Activated T-cell treated with anti-CD3 and anti-CD28 coated beads, Interleukin-2, amount 50 U/mL, for 72 hours (primary cell): Measurements from ENCODE around the gene S100A6. TPM values are rescaled to one million over a fixed set of nuclear protein-coding genes. Genes with fewer than 3 reads are reported as not detected.

ENCODE experiments used
- ATAC-seq, 2 donors: fragments of 150-1000 bp; cut with Tn5 transposase; replicated peaks in 1 of 2; 2 replicates each; pipeline ENCODE4 v1.10.0; 2021; ENCODE audit warnings: moderate library complexity in 2 of 2, mild to moderate bottlenecking in 1 of 2
- DNase-seq, 2 donors: peaks; one replicate each; pipeline ENCODE4 v3.0.0; 2021 to 2022; ENCODE audit warnings: mixed read lengths in 1 of 2
- H3K27ac Mint-ChIP-seq: one replicate; pipeline ENCODE4 v1.8.0; 2022; ENCODE audit warnings: mild to moderate bottlenecking, moderate library complexity, mixed read lengths
- H3K27me3 Mint-ChIP-seq: one replicate; pipeline ENCODE4 v1.8.0; 2022; ENCODE audit warnings: low read depth, mixed read lengths
- H3K36me3 Mint-ChIP-seq, 2 donors: one replicate each; pipeline ENCODE4 v1.8.0; 2022; ENCODE audit warnings: mixed read lengths in 2 of 2, mild to moderate bottlenecking in 1 of 2; ENCODE audit not compliant: insufficient read depth in 2 of 2
- H3K4me1 Mint-ChIP-seq: one replicate; pipeline ENCODE4 v1.8.0; 2022; ENCODE audit warnings: low read depth, mixed read lengths
- H3K4me3 Mint-ChIP-seq, 2 donors: one replicate each; pipeline ENCODE4 v1.8.0; 2022; ENCODE audit warnings: mild to moderate bottlenecking in 2 of 2, mixed read lengths in 2 of 2, moderate library complexity in 2 of 2
- H3K9me3 Mint-ChIP-seq, 2 donors: one replicate each; pipeline ENCODE4 v1.8.0; 2022; ENCODE audit warnings: mixed read lengths in 2 of 2
- total RNA-seq, 2 donors: library from RNA; stranded (reverse); gene quantifications; one replicate each; pipeline ENCODE4 v1.2.3, GENCODE V29; 2022

The S100A6 gene
- total RNA-seq, 2 donors from 2014 or later = 219 to 358 TPM

- peak; percentile 66 to 70 for ATAC-seq
- Mint-ChIP-seq H3K27me3 (no peaks in the 10 kb centered on the region), H3K9me3 (no peaks in the 10 kb centered on the region), H3K27ac (peak overlapping the region; percentile 33), H3K4me3 (no peak overlapping the region), H3K4me1 (peaks cover 11% of the 10 kb centered on the region), H3K36me3 (no peaks in the 10 kb centered on the region)
- peak; percentile 72 to 76 for DNase-seq
Observed at GRCh38 chr1:153509729-153510354, 25.9 kb downstream of the S100A6 start.

DNA sequence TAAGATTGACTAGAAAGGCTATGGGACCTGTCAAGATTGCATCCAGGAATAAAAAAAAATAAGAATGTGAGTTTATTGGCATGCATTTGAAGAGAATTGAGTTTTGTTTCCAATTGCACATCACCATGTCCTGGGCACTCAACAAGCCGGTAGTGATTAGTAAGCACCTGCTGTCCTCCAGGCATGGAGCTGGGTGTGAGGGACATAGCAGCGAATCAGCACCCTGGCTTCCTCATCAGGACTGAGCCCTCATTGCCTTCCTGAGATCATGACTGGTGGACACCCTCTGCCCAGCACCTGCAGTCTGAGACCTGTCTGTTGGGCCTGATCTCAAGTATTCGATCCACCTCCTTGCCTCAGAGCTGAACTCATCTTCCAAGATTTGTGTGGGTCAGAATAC lies 26.8 kb downstream of the S100A6 start:
- no peak for DNase-seq
- H3K36me3 Mint-ChIP-seq = no peaks in the 10 kb centered on the region
- H3K4me3 Mint-ChIP-seq = no peak overlapping the region
- no peak overlapping the region for H3K27ac Mint-ChIP-seq
- no peaks in the 10 kb centered on the region for H3K27me3 Mint-ChIP-seq
- ATAC-seq = no peak
- H3K4me1 Mint-ChIP-seq = peaks cover 11% of the 10 kb centered on the region
- no peaks in the 10 kb centered on the region for H3K9me3 Mint-ChIP-seq

- no peaks in the 10 kb centered on the region for H3K27me3 Mint-ChIP-seq
- ATAC-seq = no peak
- H3K4me1 Mint-ChIP-seq = peaks cover 11% of the 10 kb centered on the region
- no peak overlapping the region for H3K4me3 Mint-ChIP-seq
- H3K36me3 Mint-ChIP-seq = no peaks in the 10 kb centered on the region
- DNase-seq = no peak
- H3K9me3 Mint-ChIP-seq = no peaks in the 10 kb centered on the region
- H3K27ac Mint-ChIP-seq = no peak overlapping the region
Observed at GRCh38 chr1:153507926-153508583, 27.7 kb downstream of the S100A6 start.

DNA sequence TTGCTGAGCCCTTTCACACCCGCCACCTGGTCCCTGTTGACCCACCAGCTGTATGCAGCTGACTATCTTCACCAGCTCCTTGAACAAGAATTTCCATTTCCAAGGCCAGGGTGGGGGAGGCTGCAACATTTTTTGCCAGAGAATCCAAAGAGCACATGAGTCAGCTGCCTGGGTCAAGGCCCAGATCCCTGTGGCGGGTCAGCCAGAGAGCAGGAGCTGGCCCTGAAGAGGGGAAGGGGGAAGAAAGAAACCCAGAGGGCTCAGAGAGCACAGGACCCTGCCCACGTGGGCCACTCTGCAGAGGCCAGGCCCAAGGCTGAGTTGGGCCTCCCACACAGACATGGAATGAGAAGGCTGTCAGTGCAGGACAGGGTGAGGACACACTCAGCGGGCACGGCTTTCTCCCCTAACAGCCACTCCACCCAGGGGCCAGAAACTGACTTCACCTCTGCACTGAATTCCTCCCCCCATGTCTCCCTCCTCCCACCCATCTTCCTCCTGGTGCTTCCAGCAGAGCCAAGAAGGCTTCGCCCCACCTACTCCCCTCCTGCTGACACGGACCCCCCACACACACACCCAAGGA lies 28.9 kb downstream of the S100A6 start:
- no peak for ATAC-seq
- H3K9me3 Mint-ChIP-seq = no peaks in the 10 kb centered on the region
- no peak overlapping the region for H3K27ac Mint-ChIP-seq
- no peaks in the 10 kb centered on the region for H3K27me3 Mint-ChIP-seq
- no peak for DNase-seq
- H3K36me3 Mint-ChIP-seq = no peaks in the 10 kb centered on the region
- peaks cover 11% of the 10 kb centered on the region for H3K4me1 Mint-ChIP-seq
- no peak overlapping the region for H3K4me3 Mint-ChIP-seq

DNA sequence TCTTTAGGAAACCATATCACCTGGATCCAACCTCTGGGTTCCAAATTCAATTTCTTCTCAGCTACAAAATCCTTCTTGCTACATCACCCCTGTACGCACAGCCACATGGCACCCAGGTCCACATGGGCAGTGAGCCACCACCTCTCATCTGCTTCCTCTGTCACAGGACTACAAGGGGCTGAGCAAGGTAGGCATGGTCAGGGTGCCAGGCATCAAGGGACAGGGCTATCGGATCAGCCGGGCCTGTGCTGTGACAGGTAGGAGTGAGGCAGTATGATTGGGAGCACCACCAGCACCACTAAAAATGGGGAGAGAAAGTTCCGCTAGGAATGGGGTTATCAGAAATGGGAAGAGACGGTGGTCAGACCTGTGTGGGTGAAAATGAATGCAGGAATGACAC lies 29.4 kb downstream of the S100A6 start:
- no peak for DNase-seq
- H3K27me3 Mint-ChIP-seq = no peaks in the 10 kb centered on the region
- ATAC-seq = no peak
- no peak overlapping the region for H3K27ac Mint-ChIP-seq
- no peaks in the 10 kb centered on the region for H3K9me3 Mint-ChIP-seq
- H3K4me3 Mint-ChIP-seq = no peak overlapping the region
- H3K36me3 Mint-ChIP-seq = no peaks in the 10 kb centered on the region
- H3K4me1 Mint-ChIP-seq = peaks cover 8% of the 10 kb centered on the region

DNA sequence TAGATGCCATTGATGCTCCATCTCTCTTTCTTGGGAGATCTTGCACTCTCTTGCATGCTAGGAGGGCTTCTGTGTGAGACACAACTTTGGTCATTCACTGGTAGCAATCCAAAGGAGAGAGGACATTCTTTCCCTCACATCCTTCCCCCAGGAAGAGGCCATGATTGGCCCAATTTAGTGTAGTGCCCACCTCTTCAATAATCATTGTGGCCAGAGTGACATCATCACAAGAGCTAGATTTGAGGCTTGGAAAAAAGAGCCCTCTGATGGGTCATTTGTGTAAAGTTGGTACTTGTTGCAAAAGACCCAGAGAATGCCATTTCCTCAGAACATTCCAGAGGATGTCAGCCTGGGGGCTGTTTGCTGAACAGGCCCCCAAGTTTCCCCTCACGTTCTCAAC lies 30.2 kb downstream of the S100A6 start:
- no peak for ATAC-seq
- Mint-ChIP-seq H3K4me1 (peaks cover under 1% of the 10 kb centered on the region), H3K36me3 (no peaks in the 10 kb centered on the region)

DNA sequence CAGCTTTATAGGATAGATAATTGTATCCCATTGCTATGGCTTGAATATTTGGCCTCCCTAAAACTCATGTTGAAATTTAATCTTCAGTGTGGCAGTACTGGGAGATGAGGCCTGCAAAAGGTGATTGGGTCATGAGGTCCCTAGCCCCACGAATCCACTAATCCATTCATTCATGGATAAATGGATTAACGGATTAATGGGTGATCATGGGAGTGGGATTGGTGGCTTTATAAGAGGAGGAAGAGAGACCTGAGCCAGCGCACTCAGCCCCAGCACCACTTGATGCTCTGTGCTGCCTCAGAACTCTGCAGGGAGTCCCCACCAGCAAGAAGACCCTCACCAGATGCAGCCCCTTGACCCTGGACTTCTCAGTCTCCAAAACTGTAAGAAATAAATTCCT lies 32.0 kb downstream of the S100A6 start:
- no peaks in the 10 kb centered on the region for H3K9me3 Mint-ChIP-seq
- H3K4me1 Mint-ChIP-seq = no peaks in the 10 kb centered on the region
- H3K4me3 Mint-ChIP-seq = no peak overlapping the region
- no peak for DNase-seq
- no peaks in the 10 kb centered on the region for H3K36me3 Mint-ChIP-seq
- ATAC-seq = no peak
- H3K27me3 Mint-ChIP-seq = peaks cover 10% of the 10 kb centered on the region
- no peak overlapping the region for H3K27ac Mint-ChIP-seq

More for the DNA sequence above, 30.2 kb downstream of the S100A6 start:
- H3K9me3 Mint-ChIP-seq = no peaks in the 10 kb centered on the region
- H3K27ac Mint-ChIP-seq = no peak overlapping the region
- no peak for DNase-seq
- no peak overlapping the region for H3K4me3 Mint-ChIP-seq
- H3K27me3 Mint-ChIP-seq = no peaks in the 10 kb centered on the region

- Mint-ChIP-seq H3K4me1 (no peaks in the 10 kb centered on the region), H3K27me3 (peaks cover 25% of the 10 kb centered on the region), H3K4me3 (no peak overlapping the region), H3K36me3 (no peaks in the 10 kb centered on the region), H3K27ac (no peak overlapping the region), H3K9me3 (no peaks in the 10 kb centered on the region)
- ATAC-seq (no peak), DNase-seq (no peak)
Observed at GRCh38 chr1:153498746-153499145, 37.0 kb downstream of the S100A6 start.

DNA sequence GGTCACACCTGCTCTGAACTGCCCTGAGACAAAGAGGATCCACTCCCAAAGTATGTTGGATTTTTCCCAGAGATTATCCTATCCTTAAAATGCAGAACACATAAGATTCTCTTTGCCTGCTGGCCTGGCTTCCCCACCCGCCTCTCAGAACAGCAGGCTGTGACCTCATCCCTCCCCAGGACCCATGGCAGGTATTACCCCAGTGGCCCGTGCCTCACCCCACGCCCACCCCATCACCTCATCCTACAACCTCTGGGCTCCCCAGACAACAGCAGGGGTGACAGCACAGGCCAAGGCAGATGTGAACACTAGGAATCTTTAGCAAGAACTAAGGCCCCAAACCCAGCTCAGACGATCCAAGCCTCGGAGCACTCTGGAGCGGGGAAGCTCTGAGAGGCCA lies 40.3 kb downstream of the S100A6 start:
- H3K27ac Mint-ChIP-seq = no peak overlapping the region
- no peaks in the 10 kb centered on the region for H3K36me3 Mint-ChIP-seq
- ATAC-seq = no peak
- H3K27me3 Mint-ChIP-seq = peaks cover 31% of the 10 kb centered on the region
- no peak for DNase-seq
- no peaks in the 10 kb centered on the region for H3K9me3 Mint-ChIP-seq
- H3K4me1 Mint-ChIP-seq = peaks cover 10% of the 10 kb centered on the region
- no peak overlapping the region for H3K4me3 Mint-ChIP-seq

GRCh38 chr1:153494976-153495535 lies 40.7 kb downstream of the S100A6 start:
- no peak overlapping the region for H3K27ac Mint-ChIP-seq
- H3K9me3 Mint-ChIP-seq = no peaks in the 10 kb centered on the region
- ATAC-seq = peak in 1 of 2 donors; percentile 64
- peaks cover 30% of the 10 kb centered on the region for H3K27me3 Mint-ChIP-seq
- H3K4me1 Mint-ChIP-seq = peaks cover 12% of the 10 kb centered on the region
- H3K4me3 Mint-ChIP-seq = no peak overlapping the region
- H3K36me3 Mint-ChIP-seq = no peaks in the 10 kb centered on the region
- DNase-seq = peak; percentile 85 to 86

- ATAC-seq (no peak), DNase-seq (no peak)
- Mint-ChIP-seq H3K27me3 (peaks cover 21% of the 10 kb centered on the region), H3K36me3 (no peaks in the 10 kb centered on the region), H3K4me1 (peaks cover 12% of the 10 kb centered on the region), H3K27ac (no peak overlapping the region), H3K4me3 (no peak overlapping the region), H3K9me3 (no peaks in the 10 kb centered on the region)
Observed at GRCh38 chr1:153493343-153493960, 42.3 kb downstream of the S100A6 start.

- Mint-ChIP-seq H3K9me3 (no peaks in the 10 kb centered on the region), H3K27me3 (peaks cover 19% of the 10 kb centered on the region), H3K27ac (no peak overlapping the region), H3K4me3 (peak overlapping the region in 1 of 2 donors; percentile 51), H3K36me3 (no peaks in the 10 kb centered on the region), H3K4me1 (peaks cover 12% of the 10 kb centered on the region)
- peak; percentile 29 to 75 for DNase-seq
- peak; percentile 84 to 96 for ATAC-seq
Observed at GRCh38 chr1:153490272-153491051, 45.3 kb downstream of the S100A6 start.
